ENCODE data around the gene IGSF6.

- 0 out of 2 replicates have a peak, but pooled peaks have one; percentile 10 for TF ChIP-seq CTCF (conservative IDR thresholded peaks at IDR 0.05; ENCODE audit: low read depth, low read length)
- no peak for TF ChIP-seq POLR2A (IDR thresholded peaks at IDR 0.05; ENCODE audit: low read depth, low read length)
- TF ChIP-seq MXI1 (IDR thresholded peaks at IDR 0.05; ENCODE audit: borderline replicate concordance, low read depth, low read length): no peak
Observed at GRCh38 chr16:21684199-21684598, 31.8 kb upstream of the IGSF6 start.

Data from IMR-90 (cell line).